ENCODE results near the gene VN1R5.
"Not testable (repeated sequence)": the region's sequence is repeated elsewhere in the genome, so short reads cannot be mapped to it uniquely, and the experiment has no call there.

Gene VN1R5

DNA sequence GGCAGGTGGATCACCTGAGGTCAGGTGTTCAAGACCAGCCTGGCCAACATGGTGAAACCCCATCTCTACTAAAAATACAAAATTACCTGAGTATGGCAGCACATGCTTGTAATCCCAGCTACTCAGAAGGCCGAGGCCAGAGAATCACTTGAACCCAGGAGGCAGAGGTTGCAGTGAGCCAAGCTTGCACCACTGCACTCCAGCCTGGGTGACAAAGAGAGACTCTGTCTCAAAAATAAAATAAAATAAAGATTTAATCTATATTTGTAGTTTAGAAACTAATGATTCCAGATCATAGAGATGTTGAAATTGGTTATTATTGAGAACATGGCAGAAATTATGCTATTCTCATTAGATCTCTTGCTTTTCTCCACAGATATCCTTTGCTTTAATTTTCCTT is at the start of gene VN1R5:
TSS of gene VN1R5 (plus strand) at position 301 of the 400 bp plus-strand sequence.
- not testable (repeated sequence) for DNase-seq

DNA sequence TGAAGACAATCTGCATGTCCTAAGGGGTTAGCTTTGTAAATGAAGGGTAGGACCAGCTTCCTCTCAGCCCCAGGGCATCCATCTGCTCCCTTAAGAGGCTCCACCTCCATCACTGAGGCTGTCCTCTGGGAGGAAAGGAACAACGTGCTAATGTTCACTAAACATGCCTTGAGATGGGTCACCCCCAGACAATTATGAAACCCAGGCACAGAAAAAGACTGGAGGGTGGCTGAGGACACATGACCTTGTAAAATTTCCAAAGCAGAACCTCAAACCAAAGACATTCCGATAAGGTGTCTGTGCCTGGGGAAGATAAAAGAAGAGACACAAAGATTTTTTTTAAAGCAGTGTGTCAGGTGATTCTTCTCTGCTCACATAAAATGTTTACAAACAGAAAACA is 46.5 kb upstream of the VN1R5 start:
- DNase-seq, result peak in 1 of 3 experiments; percentile 29

DNA sequence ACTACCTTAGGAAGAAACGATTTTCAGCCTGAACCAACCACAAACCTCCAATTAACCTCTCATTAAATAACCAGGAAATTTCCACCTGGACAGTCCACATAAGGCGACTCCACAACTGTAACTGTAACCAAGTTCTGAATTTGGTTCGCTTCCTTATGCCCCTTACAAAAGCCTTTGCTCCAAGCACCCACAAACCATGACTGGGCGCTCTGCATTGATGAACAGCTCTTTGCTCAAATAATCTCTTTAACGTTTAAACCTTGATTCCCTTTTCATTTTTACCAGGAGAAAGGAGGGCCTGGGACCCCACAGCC is 45.9 kb upstream of the VN1R5 start:
- DNase-seq, result peak in 1 of 3 experiments; percentile 62

DNA sequence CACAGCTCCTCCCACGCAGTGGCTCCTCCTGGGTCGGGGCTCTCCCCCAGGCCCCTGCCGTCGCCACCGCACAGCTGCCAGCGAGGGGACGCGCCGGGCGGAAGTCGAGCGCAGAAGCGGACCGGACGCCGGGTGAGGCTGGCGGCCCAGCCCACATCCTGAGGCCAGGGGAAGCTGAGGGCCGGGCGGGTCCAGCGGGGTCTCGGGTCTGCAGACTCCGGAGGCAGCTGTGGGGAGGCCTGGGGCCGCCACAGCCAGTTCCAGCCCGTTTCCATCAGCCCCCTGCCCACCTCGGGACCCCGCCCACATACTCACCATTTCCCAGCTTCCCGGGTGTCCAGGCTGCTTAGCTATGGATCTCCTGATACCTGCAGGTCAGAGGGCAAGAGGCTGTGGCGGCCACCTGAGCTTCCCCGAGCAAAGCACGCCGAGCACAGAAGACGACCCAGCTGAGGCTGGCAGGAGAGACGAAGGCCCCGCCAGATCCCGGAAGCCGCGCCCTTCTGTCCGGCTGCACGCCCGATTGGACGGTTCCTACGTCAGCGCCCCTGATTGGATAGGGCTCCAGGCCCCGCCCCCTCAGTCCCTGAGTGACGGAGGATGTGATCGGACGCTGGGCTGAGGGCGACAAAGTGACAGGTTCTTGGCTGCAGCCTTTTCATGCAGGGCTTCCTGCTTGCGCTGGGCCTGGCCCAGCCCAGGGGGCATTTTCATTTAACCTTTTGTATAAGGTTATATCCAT is 45.3 kb upstream of the VN1R5 start:
- DNase-seq, result peak; percentile 88 to 97 (median 92)

DNA sequence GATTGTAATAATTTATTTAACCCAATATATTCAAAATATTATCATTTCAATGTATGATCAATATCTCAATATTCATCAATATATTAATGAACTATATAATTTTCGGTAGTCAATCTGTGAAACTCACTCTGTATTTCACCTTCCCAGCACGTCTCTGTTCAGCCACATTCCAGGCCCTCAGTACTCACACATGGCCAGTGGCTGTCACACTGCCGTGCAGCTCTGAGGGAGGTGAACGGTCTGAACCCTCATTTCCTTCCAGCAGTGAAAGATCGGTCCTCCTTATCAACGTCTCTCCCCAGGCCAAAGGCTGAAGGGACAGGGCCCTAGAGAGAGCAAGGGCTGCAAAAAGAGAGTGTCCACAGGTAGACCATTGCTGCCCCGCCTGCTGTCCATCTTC is 44.5 kb upstream of the VN1R5 start:
- DNase-seq, result no peak

DNA sequence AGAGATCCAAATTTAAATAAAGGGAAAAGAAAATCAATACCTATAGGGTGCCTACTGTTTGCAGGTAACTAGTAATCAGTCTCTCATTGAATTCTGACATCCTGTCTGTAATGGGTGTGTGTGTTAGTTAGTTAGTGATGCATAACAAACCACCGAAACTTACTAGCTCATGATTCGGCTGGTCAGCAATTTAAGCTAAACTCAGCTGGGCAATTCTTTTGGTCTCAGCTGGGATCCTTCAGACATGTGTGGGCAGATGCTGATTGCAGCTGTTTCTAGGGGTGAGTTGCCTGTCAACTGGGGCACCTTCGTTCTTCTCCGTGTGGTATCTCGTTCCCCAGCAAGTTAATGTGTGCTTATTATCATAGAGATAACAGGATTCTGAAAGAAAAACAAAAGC is 43.9 kb upstream of the VN1R5 start:
- no peak for DNase-seq

DNA sequence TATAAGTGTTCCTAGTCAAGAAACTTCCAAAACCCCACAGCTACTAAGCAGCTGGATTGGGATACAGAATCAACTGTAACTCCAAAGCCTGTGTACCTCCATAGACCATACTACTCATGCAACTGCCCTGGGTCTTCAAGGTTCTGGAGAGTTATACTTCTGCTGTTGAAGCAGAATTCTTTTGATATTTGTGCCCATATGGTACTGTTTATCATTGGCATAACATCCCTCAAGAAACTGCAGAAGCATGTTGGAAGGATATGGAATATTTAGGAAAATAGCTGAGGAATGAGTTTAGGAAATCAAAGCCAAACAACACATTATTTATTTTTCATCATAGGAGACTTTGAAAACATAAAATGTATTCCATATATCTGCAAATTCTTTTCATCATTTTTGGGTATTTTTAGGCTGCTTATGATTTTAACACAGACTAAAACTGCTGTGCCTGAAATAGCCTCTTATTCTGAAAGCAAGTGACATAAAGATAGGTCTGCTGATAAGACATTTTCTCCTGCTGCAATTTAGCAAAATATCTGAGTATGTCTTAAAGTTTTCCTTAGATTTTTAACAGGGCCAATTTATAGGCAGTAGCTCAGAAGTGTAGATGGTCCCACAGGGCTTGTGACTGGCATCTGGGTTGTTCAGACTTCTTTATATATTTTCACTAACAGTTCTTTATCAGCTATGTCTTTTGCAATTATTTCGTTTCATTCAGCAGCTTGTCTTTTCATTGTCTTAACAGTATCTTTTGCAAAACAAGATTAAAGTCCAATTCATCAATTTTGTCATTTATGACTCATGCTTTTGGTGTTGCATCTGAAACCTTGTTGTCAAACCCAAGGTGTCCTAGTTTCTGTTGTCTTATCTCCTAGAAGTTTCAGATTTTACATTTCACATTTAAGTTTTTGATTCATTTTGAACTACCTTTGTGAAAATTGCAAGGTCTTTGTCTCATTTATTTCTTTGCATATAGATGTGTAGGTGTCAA is 43.0 kb upstream of the VN1R5 start:
- no peak for DNase-seq

DNA sequence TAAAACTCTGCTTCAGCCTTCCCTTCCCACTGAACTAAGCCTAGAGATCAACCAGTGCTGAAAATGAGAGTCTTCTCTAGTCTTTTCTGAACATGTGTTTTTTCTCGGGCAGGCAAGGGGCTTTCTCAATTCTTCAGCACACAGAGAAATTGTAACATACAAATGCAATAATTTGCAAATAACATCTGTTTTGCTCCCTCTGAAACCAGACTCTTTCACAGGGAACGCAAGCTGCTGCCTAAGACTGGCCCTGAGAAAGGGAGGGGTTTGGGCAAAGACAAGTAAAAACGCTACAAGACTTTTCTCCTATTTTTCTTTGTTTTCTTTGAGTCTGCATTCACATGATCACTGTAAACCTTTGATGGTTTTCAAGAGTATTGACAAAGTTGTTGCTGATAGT is 39.6 kb upstream of the VN1R5 start:
- no peak for DNase-seq

DNA sequence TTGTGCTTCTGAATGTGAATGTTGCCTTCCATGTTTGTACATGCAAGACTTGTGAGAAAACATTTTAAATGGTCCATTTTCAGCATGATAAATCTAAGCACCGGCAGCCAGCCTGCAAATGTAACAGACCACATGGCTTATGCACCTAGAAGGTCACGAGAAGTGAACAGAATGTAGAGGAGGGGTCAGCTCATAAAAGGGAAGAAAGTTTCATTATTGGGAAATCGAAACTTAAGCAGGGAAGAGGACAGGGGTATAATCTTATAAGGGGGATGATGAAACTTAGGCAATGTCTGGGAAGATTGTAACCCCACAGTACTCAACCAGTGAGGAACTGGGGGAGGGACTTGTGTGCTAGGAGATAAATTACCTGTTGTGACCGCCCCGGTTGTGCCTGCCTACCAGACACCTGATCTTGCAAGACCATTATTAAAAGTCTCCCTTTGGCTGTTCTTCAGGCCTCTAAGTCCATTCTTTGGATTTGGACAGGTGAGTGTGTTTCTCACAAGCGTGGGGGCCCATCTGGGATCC is 37.7 kb upstream of the VN1R5 start:
- no peak for DNase-seq

DNA sequence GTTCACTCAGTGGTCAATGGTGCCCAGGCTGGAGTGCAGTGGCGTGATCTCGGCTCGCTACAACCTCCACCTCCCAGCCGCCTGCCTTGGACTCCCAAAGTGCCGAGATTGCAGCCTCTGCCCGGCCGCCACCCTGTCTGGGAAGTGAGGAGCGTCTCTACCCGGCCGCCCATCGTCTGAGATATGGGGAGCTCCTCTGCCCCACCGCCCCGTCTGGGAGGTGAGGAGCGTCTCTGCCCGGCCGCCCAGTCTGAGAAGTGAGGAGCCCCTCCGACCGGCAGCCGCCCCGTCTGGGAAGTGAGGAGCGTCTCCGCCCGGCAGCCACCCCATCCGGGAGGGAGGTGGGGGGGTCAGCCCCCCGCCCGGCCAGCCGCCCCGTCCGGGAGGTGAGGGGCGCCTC is 35.6 kb upstream of the VN1R5 start:
- not testable (repeated sequence) for DNase-seq

DNA sequence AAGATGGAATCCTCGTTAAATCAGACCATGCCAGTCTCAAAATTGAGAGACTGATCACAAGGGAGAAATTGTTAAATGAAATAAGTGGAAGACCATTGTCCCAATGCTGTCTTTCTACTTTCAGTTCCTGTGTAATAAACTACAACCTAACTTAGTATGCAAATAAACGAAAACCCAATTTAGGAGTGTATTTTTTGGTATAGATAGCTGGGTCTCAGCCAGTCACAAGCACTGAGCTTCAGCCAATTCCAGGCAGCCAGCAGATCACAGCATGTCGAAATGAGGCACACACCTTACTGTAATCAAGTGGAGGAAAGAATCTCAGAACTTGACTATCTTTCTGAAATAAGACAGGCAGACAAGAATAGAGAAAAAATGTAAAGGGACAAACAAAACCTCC is 33.0 kb upstream of the VN1R5 start:
- DNase-seq, result no peak

DNA sequence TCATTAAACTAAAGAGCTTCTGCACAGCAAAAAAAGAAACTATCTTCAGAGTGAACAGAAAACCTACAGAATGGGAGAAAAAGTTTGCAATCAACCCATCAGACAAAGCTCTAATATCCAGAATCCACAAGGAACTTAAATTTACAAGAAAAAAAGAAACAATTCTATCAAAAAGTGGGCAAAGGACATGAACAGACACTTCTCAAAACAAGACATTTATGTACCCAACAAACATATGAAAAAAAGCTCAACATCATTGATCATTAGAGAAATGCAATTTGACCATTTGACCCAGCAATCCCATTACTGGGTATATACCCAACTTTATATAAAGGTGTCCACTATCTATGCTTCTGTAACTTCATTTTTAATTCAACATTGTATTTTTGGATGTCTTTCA is 31.1 kb upstream of the VN1R5 start:
- DNase-seq, result no peak

DNA sequence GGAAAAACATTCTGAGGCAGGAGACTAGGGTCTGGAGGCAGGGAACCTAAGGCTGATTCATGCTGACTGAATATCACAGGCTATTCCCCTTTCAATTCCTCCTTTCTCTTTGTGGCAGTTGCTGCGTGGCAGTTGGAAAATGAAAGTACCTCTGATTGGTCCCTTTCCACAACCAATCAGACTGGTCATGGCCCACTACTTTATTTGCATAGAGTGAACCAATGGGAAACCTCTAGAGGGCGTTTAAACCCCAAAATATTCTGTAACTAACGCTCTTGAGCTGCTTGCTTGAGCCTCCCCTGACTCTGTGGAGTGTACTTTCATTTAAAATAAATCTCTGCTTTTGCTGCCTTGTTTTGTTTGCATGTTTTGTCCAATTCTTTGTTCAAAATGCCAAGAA is 27.7 kb upstream of the VN1R5 start:
- DNase-seq, result no peak

DNA sequence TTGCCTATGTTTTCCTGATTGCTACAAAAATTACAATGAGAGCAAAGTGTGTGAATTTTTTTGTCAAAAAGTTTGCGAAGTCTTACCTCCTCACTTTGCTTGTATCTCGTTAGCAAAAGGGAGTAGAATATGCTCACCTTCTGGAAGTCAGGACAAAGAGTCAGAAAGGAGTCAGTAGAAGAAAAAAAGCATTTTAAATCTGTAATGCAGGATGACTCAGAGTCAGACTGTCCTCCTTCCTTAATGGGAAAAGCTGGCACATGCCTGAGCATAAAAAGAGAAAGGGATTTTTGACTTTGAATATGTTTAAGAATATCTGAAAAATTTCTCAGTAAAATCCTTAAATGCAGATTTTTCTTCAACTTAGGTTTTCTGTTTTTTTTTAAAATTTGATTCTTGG is 14.2 kb upstream of the VN1R5 start:
- DNase-seq, result no peak

DNA sequence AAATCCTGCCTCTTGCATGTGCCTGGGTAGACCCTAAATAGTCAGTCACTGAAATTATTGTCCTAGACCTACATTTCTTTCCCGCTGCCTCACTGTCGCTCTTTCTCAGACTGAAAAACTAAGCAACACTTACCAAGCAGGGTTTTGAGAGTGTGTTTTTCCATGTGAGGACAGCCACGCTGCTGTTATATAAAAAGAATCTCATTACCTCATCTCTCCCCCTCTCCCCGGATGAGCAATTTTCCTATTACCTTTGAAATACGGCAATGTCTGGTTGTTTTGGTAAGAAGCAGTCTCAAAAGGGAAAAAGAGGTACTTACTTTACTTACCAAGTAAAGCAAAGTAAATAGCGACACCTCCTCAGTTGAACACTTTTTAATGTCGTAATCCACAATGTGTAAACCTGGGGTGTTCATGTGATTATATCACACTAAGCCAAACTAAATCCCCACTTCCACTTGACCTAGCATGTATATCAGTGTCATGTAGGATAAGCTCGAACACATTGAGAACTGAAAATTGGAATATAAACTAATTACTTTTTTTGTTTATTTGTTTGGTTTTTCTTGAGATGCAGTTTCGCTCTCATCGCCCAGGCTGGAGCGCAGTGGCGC is 12.2 kb upstream of the VN1R5 start:
- no peak for DNase-seq

DNA sequence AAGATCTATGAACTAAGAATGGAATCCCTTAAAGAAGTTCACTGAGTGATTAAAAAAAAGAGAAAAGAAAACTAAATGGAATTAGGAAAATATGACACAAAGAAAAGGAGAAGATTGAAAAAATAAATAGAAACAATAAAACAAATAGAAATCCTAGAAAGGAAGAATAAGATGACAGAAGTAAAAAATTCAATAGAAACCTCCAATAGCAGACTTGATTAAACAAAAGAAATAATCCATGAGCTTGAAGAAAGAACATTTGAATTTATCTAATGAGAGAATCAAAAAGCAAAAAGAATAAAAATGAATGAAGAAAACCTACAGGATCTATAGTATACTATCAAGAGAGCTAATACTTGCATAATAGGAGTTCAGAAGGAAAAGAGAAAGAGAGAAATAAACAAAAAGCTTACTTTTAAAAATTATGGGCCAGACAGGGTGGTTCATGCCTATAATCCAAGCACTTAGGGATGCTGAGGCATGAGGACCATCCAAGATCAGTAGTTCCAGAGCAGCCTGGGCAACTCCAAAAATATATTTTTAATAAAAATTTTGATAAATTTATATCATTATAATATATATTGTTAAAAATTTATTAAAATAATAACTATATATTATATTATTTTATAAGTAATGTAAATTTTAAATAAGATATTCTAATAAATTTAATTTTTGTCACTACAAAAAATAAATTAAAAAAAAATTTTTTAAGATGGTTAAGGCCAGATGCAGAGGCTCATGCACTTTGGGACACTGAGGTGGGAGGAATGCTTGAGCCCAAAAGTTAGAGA is 9.4 kb upstream of the VN1R5 start:
- DNase-seq, result no peak

DNA sequence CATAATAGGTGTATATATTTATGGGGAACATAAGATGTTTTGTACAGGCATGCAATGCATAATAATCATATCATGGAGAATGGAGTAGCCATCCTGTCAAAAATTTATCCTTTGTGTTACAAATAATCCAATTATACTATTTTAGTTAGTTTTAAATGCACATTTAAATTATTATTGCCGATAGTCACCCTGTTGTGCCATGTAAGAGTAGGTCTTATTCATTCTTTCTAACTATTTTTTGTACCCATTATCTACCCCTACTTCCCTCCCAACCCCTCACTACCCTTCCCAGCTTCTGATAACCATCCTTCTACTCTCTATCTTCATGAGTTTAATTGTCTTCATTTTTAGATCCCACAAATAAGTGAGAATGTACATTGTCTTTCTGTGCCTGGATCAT is 8.3 kb upstream of the VN1R5 start:
- DNase-seq, result no peak

DNA sequence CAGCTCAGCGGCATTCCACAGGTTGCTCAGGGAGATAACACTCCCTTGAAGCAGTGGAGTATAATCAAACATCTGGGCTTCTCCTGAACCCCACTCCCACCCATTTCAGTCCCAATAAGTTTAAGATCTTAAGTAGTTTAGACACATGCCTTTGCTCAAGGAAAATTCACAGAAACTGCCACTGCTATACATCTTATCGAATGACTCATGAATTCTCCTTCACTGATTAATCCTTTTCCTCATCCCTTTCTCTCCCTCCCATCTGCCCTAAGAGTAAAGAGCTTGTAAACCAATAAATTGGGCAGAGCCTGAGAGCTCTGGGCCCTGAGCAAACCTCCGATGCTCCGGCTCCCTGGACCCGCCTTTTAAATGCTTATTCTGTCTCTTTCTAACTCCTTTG is 10.2 kb downstream of the VN1R5 start:
- DNase-seq, result no peak

DNA sequence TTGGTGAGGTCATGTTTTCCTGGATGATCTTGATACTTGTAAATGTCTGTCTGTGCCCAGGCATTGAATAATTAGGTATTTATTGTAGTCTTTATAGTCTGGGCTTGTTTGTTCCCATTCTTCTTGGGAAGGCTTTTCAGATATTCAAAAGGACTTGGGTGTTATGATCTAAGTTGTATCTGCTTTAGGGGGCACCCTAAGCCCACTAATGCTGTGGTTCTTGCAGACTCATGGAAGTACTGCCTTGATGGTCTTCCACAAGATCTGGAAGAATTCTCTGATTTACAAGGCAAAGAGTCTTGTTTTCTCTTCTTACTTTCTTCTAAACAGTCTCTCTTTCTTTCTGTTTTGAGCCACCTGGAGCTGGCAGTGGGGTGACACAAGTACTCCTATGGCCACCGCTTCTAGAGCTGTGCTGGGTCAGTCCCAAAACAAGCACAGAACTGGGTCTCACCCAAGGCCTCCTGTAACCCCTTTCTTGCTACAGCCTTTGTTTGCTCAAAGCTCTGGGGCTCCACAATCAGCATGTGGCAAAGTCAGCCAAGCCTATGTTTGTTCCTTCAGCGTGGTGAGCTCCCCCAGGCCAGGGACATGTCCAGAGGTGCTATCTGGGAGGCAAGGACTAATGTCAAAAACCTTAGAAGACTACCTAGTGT is 12.6 kb downstream of the VN1R5 start:
- no peak for DNase-seq

DNA sequence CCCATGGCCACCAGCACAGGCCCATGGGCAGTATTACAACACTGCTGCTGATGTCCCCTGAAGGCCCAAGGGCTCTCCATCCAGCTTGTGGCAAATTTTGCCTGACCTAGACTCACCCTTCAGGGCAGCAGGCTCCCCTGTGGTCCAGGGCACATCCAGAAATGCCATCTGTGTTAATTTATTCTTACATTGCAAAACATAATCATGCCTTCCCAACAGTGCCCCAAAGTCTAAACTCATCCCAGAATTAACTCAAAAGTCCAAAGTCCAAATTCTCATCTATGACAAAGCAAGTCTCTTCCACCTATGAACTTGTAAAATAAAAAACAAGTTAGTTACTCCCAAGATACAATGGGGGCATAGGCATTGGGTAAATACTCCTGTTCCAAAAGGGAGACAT is 13.3 kb downstream of the VN1R5 start:
- no peak for DNase-seq

DNA sequence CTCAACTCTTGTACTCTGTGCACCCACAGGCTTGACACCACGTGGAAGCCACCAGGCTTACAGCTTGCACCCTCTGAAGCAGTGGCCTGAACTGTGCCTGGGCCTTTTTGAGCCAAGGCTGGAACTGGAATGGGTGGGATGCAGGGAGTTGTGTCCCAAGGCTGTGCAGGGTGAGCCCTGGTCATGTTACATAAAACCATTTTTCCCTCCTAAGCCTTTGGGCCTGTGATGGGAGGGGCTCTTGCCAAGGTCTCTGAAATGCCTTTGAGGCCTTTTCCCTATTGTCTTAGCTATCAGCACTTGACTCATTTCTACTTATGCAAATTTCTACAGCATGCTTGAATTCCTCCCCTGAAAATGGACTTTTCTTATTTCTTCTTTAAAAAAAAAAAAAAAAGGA is 14.1 kb downstream of the VN1R5 start:
- DNase-seq, result no peak

DNA sequence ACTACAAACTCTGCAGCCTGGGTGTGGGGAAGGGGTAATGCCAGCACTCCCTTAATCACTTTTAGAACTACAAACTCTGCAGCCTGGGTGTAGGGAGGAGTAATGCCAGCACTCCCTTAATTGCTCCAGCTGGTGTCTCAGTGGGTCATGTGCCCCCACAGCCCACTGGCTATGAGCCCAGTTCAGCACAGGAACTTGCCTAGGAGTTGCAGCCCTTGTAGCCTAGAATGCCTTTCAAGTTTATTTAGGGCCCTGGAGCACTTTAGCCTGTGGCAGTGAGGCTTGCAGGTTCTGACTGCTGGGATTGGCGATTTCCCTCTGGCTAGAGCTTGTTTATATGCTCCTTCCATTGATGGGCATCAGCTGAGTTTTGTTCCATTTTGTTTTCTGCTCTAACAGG is 17.1 kb downstream of the VN1R5 start:
- no peak for DNase-seq

Measured in NCI-H1417 (cell line).